ENCODE measurements around the gene CDCA7. TPM values are rescaled to one million over a fixed set of nuclear protein-coding genes. Genes with fewer than 3 reads are reported as not detected.

Gene CDCA7
- total RNA-seq, 1 donor from 2014 or later = 22.3 TPM

DNA sequence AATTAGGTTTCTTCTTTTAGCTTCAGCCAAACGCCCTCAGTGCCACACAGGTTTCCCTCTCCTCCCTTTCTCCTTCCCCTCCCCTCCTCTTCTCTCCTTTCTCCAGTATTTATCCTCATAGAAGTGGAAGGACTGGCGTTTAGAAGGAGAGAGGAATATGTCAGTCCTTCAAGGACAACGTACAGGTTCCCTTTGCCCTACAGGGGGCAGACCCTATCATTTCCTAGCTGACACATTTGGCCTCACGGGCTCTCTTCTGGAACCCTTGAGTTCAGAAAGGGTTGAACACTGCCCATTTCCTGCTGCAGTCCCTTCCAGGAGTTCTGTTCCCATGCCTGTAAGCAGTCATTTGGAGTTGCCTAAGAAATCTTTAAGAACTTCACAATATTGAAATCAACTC is 46.1 kb downstream of the CDCA7 start:
- no peak overlapping the region for H3K27ac Mint-ChIP-seq
- no peaks in the 10 kb centered on the region for H3K9me3 Mint-ChIP-seq (ENCODE audit: low read depth)
- H3K4me3 Mint-ChIP-seq (ENCODE audit: low read depth) = no peak overlapping the region
- H3K36me3 Mint-ChIP-seq (ENCODE audit: insufficient read depth) = no peaks in the 10 kb centered on the region
- DNase-seq (ENCODE audit: low spot score, unreplicated experiment) = no peak
- peaks cover 68% of the 10 kb centered on the region for H3K27me3 Mint-ChIP-seq
- H3K4me1 Mint-ChIP-seq (ENCODE audit: low read depth) = peaks cover 9% of the 10 kb centered on the region
- TF ChIP-seq, protein P1, sequence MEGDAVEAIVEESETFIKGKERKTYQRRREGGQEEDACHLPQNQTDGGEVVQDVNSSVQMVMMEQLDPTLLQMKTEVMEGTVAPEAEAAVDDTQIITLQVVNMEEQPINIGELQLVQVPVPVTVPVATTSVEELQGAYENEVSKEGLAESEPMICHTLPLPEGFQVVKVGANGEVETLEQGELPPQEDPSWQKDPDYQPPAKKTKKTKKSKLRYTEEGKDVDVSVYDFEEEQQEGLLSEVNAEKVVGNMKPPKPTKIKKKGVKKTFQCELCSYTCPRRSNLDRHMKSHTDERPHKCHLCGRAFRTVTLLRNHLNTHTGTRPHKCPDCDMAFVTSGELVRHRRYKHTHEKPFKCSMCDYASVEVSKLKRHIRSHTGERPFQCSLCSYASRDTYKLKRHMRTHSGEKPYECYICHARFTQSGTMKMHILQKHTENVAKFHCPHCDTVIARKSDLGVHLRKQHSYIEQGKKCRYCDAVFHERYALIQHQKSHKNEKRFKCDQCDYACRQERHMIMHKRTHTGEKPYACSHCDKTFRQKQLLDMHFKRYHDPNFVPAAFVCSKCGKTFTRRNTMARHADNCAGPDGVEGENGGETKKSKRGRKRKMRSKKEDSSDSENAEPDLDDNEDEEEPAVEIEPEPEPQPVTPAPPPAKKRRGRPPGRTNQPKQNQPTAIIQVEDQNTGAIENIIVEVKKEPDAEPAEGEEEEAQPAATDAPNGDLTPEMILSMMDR (IDR thresholded peaks at IDR 0.05; ENCODE audit: unreplicated experiment) = peak; percentile 37

DNA sequence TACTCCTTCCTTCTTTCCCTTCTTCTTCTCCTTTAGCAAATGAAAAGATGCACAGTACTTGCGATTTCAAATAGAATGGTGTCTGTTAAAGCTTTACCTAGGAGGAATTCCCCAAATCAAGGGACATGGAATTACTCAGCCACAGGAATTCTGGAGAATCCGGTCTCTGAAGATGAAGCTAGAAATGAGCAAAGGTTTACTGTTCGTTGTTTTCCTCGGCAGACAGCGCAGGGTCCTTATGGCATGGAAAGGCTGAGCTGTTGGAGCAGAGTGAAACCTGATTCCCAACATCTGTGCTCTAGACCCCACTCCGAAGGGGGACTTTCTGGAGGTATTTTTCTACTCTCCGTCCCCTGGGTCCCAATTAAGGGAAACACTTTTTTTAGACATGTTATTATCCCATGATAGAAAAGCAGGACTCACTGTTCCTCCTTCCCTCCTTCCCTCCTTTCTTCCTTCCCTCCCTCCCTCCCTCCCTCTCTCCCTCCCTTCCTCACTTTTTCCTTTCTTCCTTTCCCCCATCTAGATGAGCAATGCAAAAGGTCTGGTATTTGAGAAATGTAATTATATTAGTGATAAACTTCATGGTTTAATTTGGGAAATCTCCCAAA is 47.1 kb downstream of the CDCA7 start:
- no peak for DNase-seq (ENCODE audit: low spot score, unreplicated experiment)

DNA sequence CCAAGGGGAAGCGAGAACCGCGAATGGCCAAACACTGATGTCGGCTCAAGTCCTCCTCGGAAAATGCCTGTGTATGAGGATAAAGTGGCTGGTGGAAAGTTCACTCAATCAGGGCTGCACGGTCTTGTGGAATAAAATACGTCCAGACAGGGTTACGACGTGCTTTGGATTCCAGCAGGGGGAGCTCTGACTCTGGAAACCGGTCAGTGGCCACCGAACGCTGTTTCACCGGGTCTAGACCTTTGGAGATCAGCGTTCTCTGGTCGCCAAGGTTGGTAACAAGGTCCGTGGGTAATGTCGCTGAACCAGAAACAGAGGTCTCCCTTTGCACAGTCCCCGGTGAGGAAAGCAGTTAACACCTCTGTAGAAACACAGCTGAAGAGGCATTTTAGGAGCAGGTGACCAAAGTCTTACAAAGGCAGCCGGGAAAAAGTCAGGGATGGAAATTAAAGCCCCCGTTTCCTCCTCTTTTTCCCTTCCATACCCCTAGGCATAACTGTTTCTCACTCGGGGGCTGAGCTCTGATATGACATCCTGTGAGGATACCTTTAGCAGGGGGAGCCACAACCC is 47.8 kb downstream of the CDCA7 start:
- no peaks in the 10 kb centered on the region for H3K9me3 Mint-ChIP-seq (ENCODE audit: low read depth)
- no peaks in the 10 kb centered on the region for H3K36me3 Mint-ChIP-seq (ENCODE audit: insufficient read depth)
- H3K4me3 Mint-ChIP-seq (ENCODE audit: low read depth) = no peak overlapping the region
- H3K4me1 Mint-ChIP-seq (ENCODE audit: low read depth) = peaks cover 9% of the 10 kb centered on the region
- TF ChIP-seq, protein P1 (IDR thresholded peaks at IDR 0.05; ENCODE audit: unreplicated experiment) = peak; percentile 92
- peak; percentile 78 for DNase-seq (ENCODE audit: low spot score, unreplicated experiment)
- H3K27ac Mint-ChIP-seq = no peak overlapping the region
- H3K27me3 Mint-ChIP-seq = peaks cover 72% of the 10 kb centered on the region

More for the DNA sequence above, 47.1 kb downstream of the CDCA7 start:
- TF ChIP-seq, protein P1 (IDR thresholded peaks at IDR 0.05; ENCODE audit: unreplicated experiment) = no peak
- H3K9me3 Mint-ChIP-seq (ENCODE audit: low read depth) = no peaks in the 10 kb centered on the region
- H3K27me3 Mint-ChIP-seq = peaks cover 72% of the 10 kb centered on the region
- H3K4me3 Mint-ChIP-seq (ENCODE audit: low read depth) = no peak overlapping the region
- H3K4me1 Mint-ChIP-seq (ENCODE audit: low read depth) = peaks cover 9% of the 10 kb centered on the region
- no peak overlapping the region for H3K27ac Mint-ChIP-seq
- no peaks in the 10 kb centered on the region for H3K36me3 Mint-ChIP-seq (ENCODE audit: insufficient read depth)

DNA sequence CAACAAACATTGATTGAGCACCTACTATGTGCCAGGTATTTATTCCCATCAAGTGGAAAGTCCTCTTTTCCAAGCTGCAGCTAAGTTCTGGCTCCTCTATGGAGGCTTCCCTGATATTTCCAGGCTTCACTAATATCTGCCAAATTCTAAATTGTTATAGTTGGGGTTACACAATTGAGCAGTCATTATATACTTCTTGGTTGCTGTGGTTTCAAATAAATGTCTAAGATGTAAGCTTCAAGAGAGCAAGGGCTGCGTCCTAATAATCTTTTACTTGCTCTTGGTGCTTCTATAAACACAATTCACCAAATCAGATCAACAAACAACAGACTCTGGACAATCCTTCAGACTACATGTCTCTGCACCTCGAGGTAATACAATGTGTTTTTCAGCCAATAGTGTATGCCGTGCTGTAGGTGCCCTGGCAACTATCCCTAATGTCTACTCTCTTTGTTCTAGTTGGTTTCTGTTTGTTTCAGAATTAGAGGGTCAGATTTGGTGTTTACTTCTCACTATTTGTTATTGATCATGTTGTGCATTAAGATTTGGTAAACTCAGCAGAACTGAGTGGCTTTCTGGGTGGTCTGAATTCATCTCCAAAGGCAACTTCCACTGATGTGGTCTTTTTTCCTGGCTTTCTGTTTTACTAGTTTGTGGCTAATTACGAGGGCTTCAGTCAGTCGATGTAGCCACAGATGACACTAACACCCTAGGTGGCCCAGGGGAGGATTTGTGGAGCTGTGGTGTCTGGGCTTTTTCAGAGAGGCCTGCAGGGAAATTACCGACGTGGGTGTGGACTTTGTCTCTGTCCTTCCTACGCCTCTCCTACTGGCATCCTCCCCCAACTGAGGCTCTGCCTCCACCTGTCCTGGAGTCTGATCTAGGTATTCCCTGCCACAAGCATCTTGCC is 50.4 kb downstream of the CDCA7 start:
- no peak overlapping the region for H3K4me3 Mint-ChIP-seq (ENCODE audit: low read depth)
- H3K27me3 Mint-ChIP-seq = peaks cover 63% of the 10 kb centered on the region
- H3K27ac Mint-ChIP-seq = no peak overlapping the region

GRCh38 chr2:173407176-173407575 is 52.5 kb downstream of the CDCA7 start:
- DNase-seq (ENCODE audit: low spot score, unreplicated experiment) = no peak
- H3K36me3 Mint-ChIP-seq (ENCODE audit: insufficient read depth) = no peaks in the 10 kb centered on the region
- no peak overlapping the region for H3K4me3 Mint-ChIP-seq (ENCODE audit: low read depth)
- TF ChIP-seq, protein P1 (IDR thresholded peaks at IDR 0.05; ENCODE audit: unreplicated experiment) = no peak
- H3K27ac Mint-ChIP-seq = no peak overlapping the region
- peaks cover 8% of the 10 kb centered on the region for H3K4me1 Mint-ChIP-seq (ENCODE audit: low read depth)
- peaks cover 48% of the 10 kb centered on the region for H3K27me3 Mint-ChIP-seq
- no peaks in the 10 kb centered on the region for H3K9me3 Mint-ChIP-seq (ENCODE audit: low read depth)

More for the DNA sequence above, 50.4 kb downstream of the CDCA7 start:
- Mint-ChIP-seq H3K9me3 (ENCODE audit: low read depth) (no peaks in the 10 kb centered on the region), H3K36me3 (ENCODE audit: insufficient read depth) (no peaks in the 10 kb centered on the region), H3K4me1 (ENCODE audit: low read depth) (peaks cover 9% of the 10 kb centered on the region)
- TF ChIP-seq, protein P1 (IDR thresholded peaks at IDR 0.05; ENCODE audit: unreplicated experiment) = no peak
- no peak for DNase-seq (ENCODE audit: low spot score, unreplicated experiment)
